Limb (tissue), 2 donors: ENCODE data around the gene HSD17B7.

ENCODE experiments used
- DNase-seq, 2 donors: peaks; one replicate each; pipeline ENCODE4 v3.0.0-alpha.2; 2016; ENCODE audit errors: extremely low spot score in 2 of 2

HSD17B7 gene

GRCh38 chr1:162856260-162856659 is 65.8 kb downstream of the HSD17B7 start:
- DNase-seq: no peak

- no peak for DNase-seq
Observed at GRCh38 chr1:162857850-162858249, 67.3 kb downstream of the HSD17B7 start.

GRCh38 chr1:162859191-162859590 is 68.7 kb downstream of the HSD17B7 start:
- no peak for DNase-seq

GRCh38 chr1:162861101-162861500 is 70.6 kb downstream of the HSD17B7 start, which contains the start of gene CCDC190:
Gene CCDC190 (minus strand): TSS chr1:162861175. CDS start chr1:162859646, 1,529 bp downstream.
- DNase-seq: no peak

- no peak for DNase-seq
Observed at GRCh38 chr1:162861625-162862024, 71.1 kb downstream of the HSD17B7 start.
